ENCODE measurements around the gene NAA35.
"Not testable (repeated sequence)": the region's sequence is repeated elsewhere in the genome, so short reads cannot be mapped to it uniquely, and the experiment has no call there.

NAA35 gene

DNA sequence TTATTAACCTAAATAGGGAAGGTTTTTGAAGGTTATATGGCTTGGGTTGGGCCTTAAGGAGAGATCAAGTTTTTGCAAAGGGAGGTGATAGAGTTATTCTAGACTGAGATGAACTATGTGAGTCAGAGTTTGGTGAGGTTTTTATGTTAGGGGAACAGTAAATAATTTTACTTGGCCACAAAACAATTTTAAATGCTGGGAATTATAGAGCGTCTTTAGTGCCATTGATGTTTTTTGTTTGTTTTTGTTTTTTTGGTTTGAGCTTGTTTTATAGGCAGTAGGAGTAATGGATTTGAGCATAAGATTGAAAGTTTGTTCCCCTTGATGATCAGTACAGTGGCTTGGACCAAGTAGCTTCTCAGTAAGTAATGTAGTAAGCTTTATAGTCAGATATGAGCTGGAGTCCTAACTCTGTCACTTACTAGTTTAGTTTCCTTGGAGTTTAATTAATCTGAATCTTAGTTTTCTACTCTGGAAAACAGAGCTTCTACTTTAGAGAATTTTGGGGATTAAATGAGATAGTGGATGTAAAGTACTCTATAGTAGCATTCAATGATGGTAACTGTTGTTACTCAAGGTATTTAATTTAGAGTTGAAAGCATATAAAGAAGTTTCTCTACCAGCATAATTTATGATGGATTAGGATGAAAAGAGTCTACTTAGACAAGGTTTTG lies 2.9 kb downstream of the NAA35 start:
- DNase-seq (ENCODE audit: low read depth in 3 of 3), result no peak

- DNase-seq (ENCODE audit: low read depth in 3 of 3), result no peak
Observed at GRCh38 chr9:85944672-85945071, 3.7 kb downstream of the NAA35 start.

DNA sequence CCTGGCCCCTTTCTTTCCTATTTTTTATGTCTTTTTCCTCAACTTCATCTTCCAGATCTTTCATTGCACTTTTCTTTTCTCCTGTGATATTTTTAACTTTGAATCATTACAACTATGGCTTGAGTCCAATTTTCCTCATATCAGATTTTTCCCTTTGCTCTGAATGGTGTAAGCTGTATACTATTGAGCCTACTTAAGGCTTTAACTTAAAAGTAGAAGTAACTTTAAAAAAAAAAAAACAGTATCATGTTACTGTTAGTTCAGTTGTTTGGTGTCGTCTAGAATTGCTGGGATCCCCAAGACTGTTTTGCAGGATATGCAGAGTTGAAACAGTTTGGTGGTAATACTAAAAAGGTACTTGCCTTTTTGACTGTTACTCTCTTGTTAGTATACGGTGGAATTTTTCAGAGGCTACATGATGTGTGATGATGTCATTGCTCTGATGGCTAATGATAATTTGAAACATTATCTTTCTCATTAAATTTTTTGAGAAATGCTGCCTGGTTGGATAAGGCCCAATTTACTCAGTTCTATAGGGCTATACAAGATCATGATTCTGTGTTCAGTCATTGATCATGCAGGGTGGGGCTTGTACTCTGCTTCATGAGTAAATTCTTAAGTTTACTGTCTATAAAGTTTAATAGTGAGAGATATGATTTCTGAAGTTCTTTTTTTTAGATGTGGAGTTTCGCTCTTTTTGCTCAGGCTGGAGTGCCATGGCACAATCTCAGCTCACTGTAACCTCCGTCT lies 8.8 kb downstream of the NAA35 start:
- DNase-seq (ENCODE audit: low read depth in 3 of 3), result no peak

GRCh38 chr9:85959955-85960354 lies 19.0 kb downstream of the NAA35 start:
- no peak for DNase-seq (ENCODE audit: low read depth in 3 of 3)

DNA sequence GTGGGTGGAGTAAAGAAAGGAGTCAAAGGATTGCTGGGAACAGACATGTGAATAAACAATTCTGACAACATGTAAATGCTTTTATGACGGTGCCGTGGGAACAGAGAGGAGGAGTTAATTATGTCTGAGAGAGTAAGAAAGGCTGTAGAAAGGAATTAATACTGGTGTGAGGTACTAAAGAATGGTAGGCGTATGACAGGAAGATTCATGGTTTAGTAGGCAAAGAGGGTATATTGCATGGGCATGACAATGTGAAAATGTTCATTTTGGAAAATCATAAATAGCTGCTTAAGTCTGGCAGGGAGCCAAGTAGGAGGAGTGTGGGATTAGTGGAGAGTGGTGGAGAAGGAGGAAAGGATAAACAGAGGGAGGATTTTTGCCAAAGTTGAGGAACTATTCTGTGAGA lies 19.7 kb downstream of the NAA35 start:
- DNase-seq (ENCODE audit: low read depth in 3 of 3), result no peak

DNA sequence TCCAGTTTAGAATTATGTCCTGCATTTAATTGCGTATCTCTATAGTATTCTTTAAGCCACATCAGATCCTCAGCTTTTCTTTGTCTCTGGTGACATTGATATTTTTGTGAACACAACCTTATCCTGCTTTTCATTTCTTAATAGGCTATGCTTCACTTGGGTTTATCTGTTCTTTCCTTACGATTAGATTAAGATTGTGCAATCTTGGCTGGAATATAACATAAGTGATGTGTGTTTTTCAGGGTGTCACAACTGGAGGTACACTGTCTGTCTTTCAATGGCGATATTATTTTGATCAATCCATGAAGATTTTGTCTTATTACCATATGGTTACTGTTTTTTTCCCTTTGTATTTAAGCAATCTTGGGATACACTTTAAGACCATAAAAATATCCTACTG lies 23.6 kb downstream of the NAA35 start:
- no peak for DNase-seq (ENCODE audit: low read depth in 3 of 3)

- no peak for DNase-seq (ENCODE audit: low read depth in 3 of 3)
Observed at GRCh38 chr9:85964949-85965348, 24.0 kb downstream of the NAA35 start.

DNA sequence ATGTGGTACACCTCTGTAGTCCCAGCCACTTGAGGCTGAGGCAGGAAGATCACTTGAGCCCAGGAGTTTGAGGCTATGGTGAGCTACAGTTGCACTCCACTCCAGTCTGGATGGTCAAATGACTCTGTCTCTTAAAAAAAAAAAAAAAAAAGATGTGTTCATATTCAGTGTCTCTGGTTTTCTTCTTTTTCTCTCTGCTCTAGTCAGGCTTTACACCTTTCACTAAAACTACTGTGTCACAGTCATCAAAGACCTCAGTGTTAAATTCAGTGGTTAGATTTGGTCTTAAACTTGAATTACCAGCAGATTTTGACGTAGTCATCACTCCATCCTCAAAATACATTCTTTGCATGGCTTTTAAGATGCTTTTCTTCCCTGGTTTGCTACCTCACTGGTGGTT lies 28.8 kb downstream of the NAA35 start:
- no peak for DNase-seq (ENCODE audit: low read depth in 3 of 3)

GRCh38 chr9:85971731-85972130 lies 30.8 kb downstream of the NAA35 start:
- DNase-seq (ENCODE audit: low read depth in 3 of 3), result no peak

- no peak for DNase-seq (ENCODE audit: low read depth in 3 of 3)
Observed at GRCh38 chr9:85973238-85973637, 32.3 kb downstream of the NAA35 start.

DNA sequence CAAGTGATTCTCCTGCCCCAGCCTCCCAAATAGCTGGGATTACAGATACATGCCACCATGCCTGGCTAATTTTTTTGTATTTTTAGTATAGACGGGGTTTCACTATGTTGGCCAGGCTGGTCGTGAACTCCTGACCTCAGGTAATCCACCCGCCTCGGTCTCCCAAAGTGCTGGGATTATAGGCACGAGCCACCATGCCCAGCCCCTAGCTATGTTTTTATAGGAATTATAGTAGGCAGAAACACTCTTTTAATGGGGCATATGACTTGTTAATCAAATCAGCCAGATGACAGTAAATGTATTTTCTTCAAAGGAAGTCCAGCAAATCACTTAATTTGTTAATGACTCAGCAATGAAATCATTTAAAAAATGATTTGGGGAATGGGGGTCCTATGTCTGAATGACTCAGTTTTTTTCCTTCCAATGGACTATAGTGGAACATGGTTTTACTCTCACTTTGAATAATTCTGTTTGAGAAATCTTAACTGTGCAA lies 33.2 kb downstream of the NAA35 start:
- DNase-seq (ENCODE audit: low read depth in 3 of 3), result not testable (repeated sequence)

GRCh38 chr9:85978496-85978895 lies 37.5 kb downstream of the NAA35 start:
- DNase-seq (ENCODE audit: low read depth in 3 of 3), result no peak

DNA sequence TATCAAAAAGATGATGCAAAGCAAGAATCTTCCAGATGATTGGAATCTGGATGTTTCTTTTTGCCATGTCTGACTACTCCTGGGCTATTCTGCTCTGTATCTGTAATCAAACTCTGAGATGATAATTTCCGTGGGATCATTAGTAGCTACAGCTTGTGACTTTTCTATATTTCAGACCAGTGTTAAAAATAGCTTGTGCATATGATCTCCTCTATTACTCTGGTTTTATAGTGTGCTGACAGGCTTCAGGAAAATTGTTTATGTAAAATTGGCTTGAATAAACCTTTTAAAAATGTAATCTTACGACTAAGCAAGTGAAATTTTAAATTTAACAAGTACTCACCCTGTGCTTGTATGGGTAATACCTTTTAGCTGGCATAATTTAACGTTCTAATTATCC lies 40.4 kb downstream of the NAA35 start:
- DNase-seq (ENCODE audit: low read depth in 3 of 3), result no peak

- no peak for DNase-seq (ENCODE audit: low read depth in 3 of 3)
Observed at GRCh38 chr9:85984457-85984856, 43.5 kb downstream of the NAA35 start.

DNA sequence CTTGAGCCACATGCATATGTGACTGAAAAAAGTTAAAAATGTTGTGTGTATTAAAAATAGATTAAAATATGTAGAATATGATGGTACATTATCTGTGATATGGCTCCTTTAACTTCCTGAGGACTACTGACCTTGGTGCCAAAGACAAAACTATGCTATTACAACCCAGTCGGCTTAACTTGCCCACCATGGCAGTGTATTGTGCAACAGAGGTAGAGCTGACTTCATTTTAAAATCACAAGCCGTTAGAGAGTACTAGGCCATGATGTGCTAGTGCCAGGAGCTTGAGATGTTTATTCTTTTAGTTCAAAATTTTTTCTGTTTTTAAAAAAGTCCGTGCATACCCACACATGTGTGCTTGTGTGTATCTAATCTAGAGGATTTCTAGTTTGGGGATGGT lies 46.3 kb downstream of the NAA35 start:
- DNase-seq (ENCODE audit: low read depth in 3 of 3), result no peak

DNA sequence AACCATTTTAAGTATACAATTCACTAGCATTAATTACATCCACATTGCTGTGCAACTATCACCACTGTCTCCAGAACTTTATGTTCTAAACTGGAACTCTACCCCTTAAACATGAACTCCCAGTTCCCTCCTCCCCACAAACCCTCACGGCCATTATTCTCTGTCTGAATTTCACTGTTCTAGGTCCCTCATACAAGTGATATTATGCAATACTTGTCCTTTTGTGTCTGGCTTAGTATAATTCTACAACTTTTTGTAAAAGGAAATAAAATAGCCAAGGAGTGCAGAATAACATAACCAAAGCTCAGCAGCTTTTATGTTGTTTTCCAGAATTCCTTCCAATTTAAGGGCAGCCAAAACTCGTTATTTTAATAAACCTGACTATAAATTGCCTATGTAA lies 53.2 kb downstream of the NAA35 start:
- no peak for DNase-seq (ENCODE audit: low read depth in 3 of 3)

DNA sequence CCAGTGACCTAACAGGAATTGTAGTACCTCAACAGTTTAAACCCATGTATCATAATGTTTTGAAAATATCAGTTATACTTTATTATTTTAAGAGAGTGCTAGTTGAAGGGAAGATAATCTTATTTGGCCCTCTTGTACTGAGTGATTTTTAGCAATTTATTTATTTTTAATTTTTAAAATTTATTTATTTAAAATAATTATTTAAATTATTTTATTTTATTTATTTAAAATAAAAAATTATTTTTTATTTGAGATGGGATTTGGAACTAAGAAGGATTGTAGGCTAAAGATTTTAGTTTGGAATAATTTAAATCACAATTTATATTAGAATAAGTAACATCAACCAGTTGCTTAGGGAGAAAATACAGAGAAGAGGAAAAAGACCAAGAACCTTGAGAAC lies 54.2 kb downstream of the NAA35 start:
- no peak for DNase-seq (ENCODE audit: low read depth in 3 of 3)

GRCh38 chr9:85995599-85995998 lies 54.7 kb downstream of the NAA35 start:
- no peak for DNase-seq (ENCODE audit: low read depth in 3 of 3)

- no peak for DNase-seq (ENCODE audit: low read depth in 3 of 3)
Observed at GRCh38 chr9:86005253-86005775, 64.4 kb downstream of the NAA35 start.

GRCh38 chr9:86009133-86009532 lies 68.2 kb downstream of the NAA35 start:
- no peak for DNase-seq (ENCODE audit: low read depth in 3 of 3)

- no peak for DNase-seq (ENCODE audit: low read depth in 3 of 3)
Observed at GRCh38 chr9:86020731-86021130, 79.8 kb downstream of the NAA35 start.

DNA sequence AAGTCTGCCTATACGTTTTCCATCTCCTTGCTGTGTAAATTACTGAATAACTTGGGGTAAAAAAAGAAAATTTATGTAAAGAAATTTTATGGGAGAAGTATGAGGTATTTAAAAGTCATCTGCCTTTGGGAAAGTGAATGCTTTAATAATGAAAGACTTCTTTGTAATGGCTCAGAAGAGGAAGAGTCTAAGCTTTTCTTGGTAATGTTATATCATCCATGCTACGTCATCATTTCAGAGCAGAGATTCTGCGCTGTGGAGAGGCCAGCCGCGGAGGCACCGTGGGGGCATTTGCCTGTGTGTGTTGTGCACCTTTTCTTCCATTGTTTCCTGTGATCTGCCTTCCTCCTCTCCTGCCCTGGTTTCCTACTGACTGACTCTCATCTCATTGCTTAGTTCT lies 80.2 kb downstream of the NAA35 start:
- no peak for DNase-seq (ENCODE audit: low read depth in 3 of 3)

DNA sequence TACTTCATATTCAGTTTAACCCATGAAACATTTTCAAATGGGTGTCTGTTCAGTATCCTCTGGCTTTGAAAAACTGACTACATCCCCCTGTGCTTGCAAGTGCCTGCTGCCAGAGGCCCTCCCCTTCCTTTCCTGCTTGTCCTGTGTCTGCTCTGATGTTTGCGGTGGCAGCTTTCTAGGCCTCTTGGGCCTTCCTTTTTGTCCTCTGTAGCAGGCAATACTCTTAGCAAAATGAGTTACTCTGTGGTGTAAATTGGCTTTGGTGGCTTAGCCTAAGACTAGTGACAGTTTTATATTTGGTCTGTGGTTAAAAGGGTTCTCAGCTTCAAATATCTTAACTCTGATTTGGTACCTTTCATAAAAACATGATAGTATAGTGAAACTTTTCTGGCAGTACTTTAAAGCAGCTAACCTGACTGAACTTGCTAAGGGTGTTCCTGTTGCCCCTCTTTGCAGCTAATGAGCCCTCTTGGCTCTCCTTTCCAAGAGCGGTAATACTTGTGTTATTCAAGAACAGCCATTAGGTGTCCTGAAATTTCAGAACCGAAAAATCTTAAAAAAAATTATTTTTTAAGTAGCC lies 81.8 kb downstream of the NAA35 start:
- no peak for DNase-seq (ENCODE audit: low read depth in 3 of 3)

Measured in stimulated activated CD4-positive, alpha-beta T cell treated with anti-CD3 and anti-CD28 coated beads, TNF-alpha, amount 100 ng/mL, for 24 hours (primary cell).